HepG2 (cell line): Measurements from ENCODE around the gene CELF2. TPM values are rescaled to one million over a fixed set of nuclear protein-coding genes. Genes with fewer than 3 reads are reported as not detected.

Experiments
- ATAC-seq: fragments of 200-7000 bp; cut with Tn5 transposase; 3 replicates; pipeline ENCODE4 v1.9.1; 2020; ENCODE audit warnings: mild to moderate bottlenecking, moderate library complexity
- BruUV-seq: library from RNA; stranded (reverse); fragments of 400-500 nt; replicated peaks from 2 replicates; lab custom pipeline; 2021; lab: Mats Ljungman, UMichigan
- CTCF ChIA-PET: fragments of 300-600 bp; formaldehyde crosslinking; extraction: SDS; loops from one replicate; lab custom pipeline; 2021; ENCODE audit warnings: low total read pairs, inconsistent platforms, low intra/inter-chr PET ratio; lab: Yijun Ruan, JAX
- POLR2A ChIA-PET: fragments of 350-600 bp; sonication (Branson Sonifier 250); formaldehyde crosslinking; loops from one replicate; lab custom pipeline; 2020; ENCODE audit warnings: antibody characterized with exemption, inconsistent platforms; lab: Yijun Ruan, JAX
- DNase-seq: peaks from one replicate; pipeline ENCODE4 v3.0.0-alpha.2; 2015; ENCODE audit warnings: low spot score
- FAIRE-seq: peaks from 3 replicates; lab custom pipeline; 2011; peaks lifted over from hg19 to GRCh38; lab: Jason Lieb, UNC
- H2AFZ ChIP-seq: one replicate; pipeline ENCODE4 v1.6.1; 2011; ENCODE audit warnings: low read length, inconsistent platforms
- H3K27ac ChIP-seq: fragments of 300-600 bp; 3 replicates; pipeline ENCODE4 v1.8.0; 2011; ENCODE audit warnings: mixed run types, mild to moderate bottlenecking, mixed read lengths, low read length, inconsistent platforms; ENCODE audit not compliant: insufficient read depth; ENCODE audit errors: extremely low read length
- H3K27me3 ChIP-seq, 2 experiments: fragments of 200-600 bp in 1 of 2; 2 replicates in 1 of 2; 3 replicates in 1 of 2; pipeline versions ENCODE4 v1.6.0 to v1.8.0; 2011; ENCODE audit warnings: low read length in 2 of 2, mild to moderate bottlenecking in 2 of 2, moderate library complexity in 2 of 2, inconsistent platforms in 1 of 2; ENCODE audit not compliant: insufficient read depth in 2 of 2, control insufficient read depth in 1 of 2
- H3K36me3 ChIP-seq, 2 experiments: fragments of 200-600 bp in 1 of 2; replicated peaks in 1 of 2; 2 replicates in 1 of 2; 3 replicates in 1 of 2; pipeline versions ENCODE4 v1.5.1 to v1.8.0; 2011; ENCODE audit warnings: low read length in 2 of 2, inconsistent platforms in 1 of 2; ENCODE audit not compliant: insufficient read depth in 2 of 2, control insufficient read depth in 1 of 2
- H3K4me1 ChIP-seq: 2 replicates; pipeline ENCODE4 v1.5.1; 2012; ENCODE audit warnings: low read length, inconsistent platforms; ENCODE audit not compliant: insufficient read depth
- H3K4me2 ChIP-seq: 2 replicates; pipeline ENCODE4 v1.6.0; 2011; ENCODE audit warnings: low read depth, low read length, inconsistent platforms
- H3K4me3 ChIP-seq, 3 experiments: fragments of 200-600 bp in 1 of 3; sonication (generic), shearing (Covaris generic) in 1 of 3; replicated peaks in 1 of 3; 2 replicates each; pipeline ENCODE4 v1.5.1; 2011 to 2016; ENCODE audit warnings: low read length in 3 of 3, inconsistent platforms in 2 of 3, low read depth in 2 of 3, mild to moderate bottlenecking in 2 of 3, control low read depth in 1 of 3, mixed read lengths in 1 of 3; ENCODE audit not compliant: insufficient read depth in 1 of 3
- H3K79me2 ChIP-seq: one replicate; pipeline ENCODE4 v1.6.1; 2011; ENCODE audit warnings: low read length, inconsistent platforms; ENCODE audit not compliant: insufficient read depth
- H3K9ac ChIP-seq: 2 replicates; pipeline ENCODE4 v1.6.0; 2011; ENCODE audit warnings: mild to moderate bottlenecking, low read depth, low read length, inconsistent platforms; ENCODE audit not compliant: insufficient read depth
- H3K9me3 ChIP-seq: 2 replicates; pipeline ENCODE4 v1.5.1; 2012; ENCODE audit warnings: mild to moderate bottlenecking, low read length
- H4K20me1 ChIP-seq: 2 replicates; pipeline ENCODE4 v1.6.0; 2011; ENCODE audit warnings: inconsistent platforms, mild to moderate bottlenecking, low read length, moderate library complexity; ENCODE audit not compliant: insufficient read depth
- FUBP1 ChIP-seq: sonication (generic); formaldehyde crosslinking; IDR thresholded peaks from 2 replicates; pipeline ENCODE4 v1.5.1; 2020; ENCODE audit warnings: missing genetic modification reagents, mild to moderate bottlenecking, borderline replicate concordance
- SKIL ChIP-seq: sonication (generic); formaldehyde crosslinking; IDR thresholded peaks from 2 replicates; pipeline ENCODE4 v1.8.0; 2022; ENCODE audit warnings: missing genetic modification reagents, mild to moderate bottlenecking, moderate library complexity, borderline replicate concordance
- ZBTB44 ChIP-seq: sonication (generic); formaldehyde crosslinking; IDR thresholded peaks from 2 replicates; pipeline ENCODE4 v1.4.0; 2020; ENCODE audit warnings: missing genetic modification reagents
- ZNF10 ChIP-seq: sonication (generic); formaldehyde crosslinking; IDR thresholded peaks from 2 replicates; pipeline ENCODE4 v1.4.0; 2020; ENCODE audit warnings: mild to moderate bottlenecking, low read depth, missing genetic modification reagents, borderline replicate concordance
- ZNF607 ChIP-seq: sonication (generic); formaldehyde crosslinking; IDR thresholded peaks from 2 replicates; pipeline ENCODE4 v1.5.1; 2020; ENCODE audit warnings: missing genetic modification reagents, mild to moderate bottlenecking, borderline replicate concordance
- WGBS: methylation state at CpG from one replicate; pipeline ENCODE4 v1.1.6; 2017; ENCODE audit warnings: low lambda C conversion rate; 5-methylcytosine and 5-hydroxymethylcytosine counted together
- in situ Hi-C: cut with HindIII; loops from 2 replicates; pipeline ENCODE4 v1.10.0; 2017; ENCODE audit warnings: low pct_unique_long_range_greater_than_20kb; ENCODE audit not compliant: extremely low pct_ligation_motif_present
- intact Hi-C: fragments of 100-400 bp; cut with micrococcal nuclease; formaldehyde crosslinking; loops from one replicate; pipeline ENCODE4 v1.10.0; 2022; ENCODE audit not compliant: unreplicated experiment
- polyA plus RNA-seq, 8 experiments: library from polyadenylated mRNA; depleted of rRNA in 3 of 8; stranded (reverse) in 7 of 8; unstranded in 1 of 8; fragments of >200 nt; fragmentation: Illumina TruSeq in 4 of 8; extraction: Trizol in 4 of 8; gene quantifications; 2 replicates each; pipeline versions ENCODE4 v1.2.1 to v1.2.3, GENCODE V29; 2011 to 2016; ENCODE audit warnings: low read depth in 4 of 8, missing spikeins in 1 of 8, mixed read lengths in 1 of 8; ENCODE audit not compliant: insufficient read depth in 1 of 8
- total RNA-seq, 5 experiments: library from RNA; depleted of rRNA; stranded (reverse); fragments of >200 nt; fragmentation: Illumina TruSeq; extraction: Trizol; gene quantifications; 2 replicates each; pipeline ENCODE4 v1.2.3, GENCODE V29; 2016; ENCODE audit warnings: low read depth in 1 of 5
- TF ChIP-seq, protein P1 (sequence below): sonication (generic); formaldehyde crosslinking; IDR thresholded peaks from 2 replicates; pipeline ENCODE4 v1.5.0; 2020; ENCODE audit warnings: mild to moderate bottlenecking, missing genetic modification reagents, borderline replicate concordance
- TF ChIP-seq, protein P2 (sequence below): sonication (generic); formaldehyde crosslinking; IDR thresholded peaks from 2 replicates; pipeline ENCODE4 v1.8.0; 2022; ENCODE audit warnings: missing genetic modification reagents, mild to moderate bottlenecking, borderline replicate concordance
- TF ChIP-seq, protein P3 (sequence below): IDR thresholded peaks from 2 replicates; pipeline ENCODE4 v1.6.1; 2018; ENCODE audit warnings: missing genetic modification reagents, mild to moderate bottlenecking, missing compliant biosample characterization

The CELF2 gene
- total and polyA plus RNA-seq, 2 of the 13 experiments (the other 11 are each of a cell fraction or from before 2014, with no cell fraction given) = not detected

- no peak for TF ChIP-seq ZBTB44 (CRISPR knock-in tag)
- TF ChIP-seq, protein P1, sequence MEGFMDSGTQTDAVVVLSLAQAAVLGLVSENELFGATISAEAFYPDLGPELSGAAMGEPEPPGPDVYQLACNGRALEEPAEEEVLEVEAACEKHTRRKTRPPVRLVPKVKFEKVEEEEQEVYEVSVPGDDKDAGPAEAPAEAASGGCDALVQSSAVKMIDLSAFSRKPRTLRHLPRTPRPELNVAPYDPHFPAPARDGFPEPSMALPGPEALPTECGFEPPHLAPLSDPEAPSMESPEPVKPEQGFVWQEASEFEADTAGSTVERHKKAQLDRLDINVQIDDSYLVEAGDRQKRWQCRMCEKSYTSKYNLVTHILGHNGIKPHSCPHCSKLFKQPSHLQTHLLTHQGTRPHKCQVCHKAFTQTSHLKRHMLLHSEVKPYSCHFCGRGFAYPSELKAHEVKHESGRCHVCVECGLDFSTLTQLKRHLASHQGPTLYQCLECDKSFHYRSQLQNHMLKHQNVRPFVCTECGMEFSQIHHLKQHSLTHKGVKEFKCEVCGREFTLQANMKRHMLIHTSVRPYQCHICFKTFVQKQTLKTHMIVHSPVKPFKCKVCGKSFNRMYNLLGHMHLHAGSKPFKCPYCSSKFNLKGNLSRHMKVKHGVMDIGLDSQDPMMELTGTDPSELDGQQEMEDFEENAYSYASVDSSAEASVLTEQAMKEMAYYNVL (CRISPR knock-in tag) = no peak
Measured at GRCh38 chr10:10977978-10978377, 39.7 kb upstream of the CELF2 start (continued).

DNA sequence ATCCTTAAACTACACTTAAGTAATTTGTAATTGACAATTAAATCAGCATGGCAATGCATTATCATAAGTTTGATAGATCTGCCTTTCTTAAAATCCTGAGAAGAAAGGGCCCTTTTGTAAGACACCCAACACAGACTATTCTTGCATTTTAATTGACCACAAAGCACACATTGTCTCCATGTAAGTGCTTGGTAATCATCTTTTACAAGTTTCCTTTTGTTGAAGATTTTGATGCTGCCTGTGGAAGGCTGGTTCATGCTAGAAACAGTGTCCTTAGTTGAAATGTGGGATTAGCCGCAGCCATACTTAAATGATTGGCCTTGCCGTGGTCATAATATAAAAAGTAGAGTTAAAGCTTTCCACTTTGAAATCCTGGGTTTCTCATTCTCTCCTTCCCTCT is 32.3 kb upstream of the CELF2 start:
- Histone ChIP-seq H3K27ac (no peak overlapping the region), H3K36me3 (no peaks in the 10 kb centered on the region), H3K9ac (no peak overlapping the region), H3K27me3 (no peaks in the 10 kb centered on the region), H4K20me1 (no peaks in the 10 kb centered on the region), H3K4me3 (no peak overlapping the region), H3K79me2 (no peaks in the 10 kb centered on the region), H3K9me3 (no peaks in the 10 kb centered on the region), H2AFZ (no peak overlapping the region), H3K4me1 (no peaks in the 10 kb centered on the region), H3K4me2 (no peak overlapping the region)
- POLR2A ChIA-PET = no interaction called here
- TF ChIP-seq ZNF607 (CRISPR knock-in tag) (no peak), ZNF10 (CRISPR knock-in tag) (no peak), FUBP1 (CRISPR knock-in tag) (no peak), SKIL (CRISPR knock-in tag) (no peak)
- TF ChIP-seq, protein P2, sequence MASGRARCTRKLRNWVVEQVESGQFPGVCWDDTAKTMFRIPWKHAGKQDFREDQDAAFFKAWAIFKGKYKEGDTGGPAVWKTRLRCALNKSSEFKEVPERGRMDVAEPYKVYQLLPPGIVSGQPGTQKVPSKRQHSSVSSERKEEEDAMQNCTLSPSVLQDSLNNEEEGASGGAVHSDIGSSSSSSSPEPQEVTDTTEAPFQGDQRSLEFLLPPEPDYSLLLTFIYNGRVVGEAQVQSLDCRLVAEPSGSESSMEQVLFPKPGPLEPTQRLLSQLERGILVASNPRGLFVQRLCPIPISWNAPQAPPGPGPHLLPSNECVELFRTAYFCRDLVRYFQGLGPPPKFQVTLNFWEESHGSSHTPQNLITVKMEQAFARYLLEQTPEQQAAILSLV (CRISPR knock-in tag) = no peak
- TF ChIP-seq, protein P3, sequence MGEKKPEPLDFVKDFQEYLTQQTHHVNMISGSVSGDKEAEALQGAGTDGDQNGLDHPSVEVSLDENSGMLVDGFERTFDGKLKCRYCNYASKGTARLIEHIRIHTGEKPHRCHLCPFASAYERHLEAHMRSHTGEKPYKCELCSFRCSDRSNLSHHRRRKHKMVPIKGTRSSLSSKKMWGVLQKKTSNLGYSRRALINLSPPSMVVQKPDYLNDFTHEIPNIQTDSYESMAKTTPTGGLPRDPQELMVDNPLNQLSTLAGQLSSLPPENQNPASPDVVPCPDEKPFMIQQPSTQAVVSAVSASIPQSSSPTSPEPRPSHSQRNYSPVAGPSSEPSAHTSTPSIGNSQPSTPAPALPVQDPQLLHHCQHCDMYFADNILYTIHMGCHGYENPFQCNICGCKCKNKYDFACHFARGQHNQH (CRISPR knock-in tag) = no peak
- no TSS peak for BruUV-seq
- intact Hi-C loops = no loop called here
- in situ Hi-C loops = no loop called here
- CTCF ChIA-PET = no interaction called here
- no peak for ATAC-seq
- no peak for FAIRE-seq
- DNase-seq = no peak
- WGBS = 58% methylated on average over 2 of the region's 2 CpGs
